T-helper 17 cell (primary cell): ENCODE measurements around the gene KRTAP9-9. TPM values are rescaled to one million over a fixed set of nuclear protein-coding genes. Genes with fewer than 3 reads are reported as not detected.
A peak's percentile ranks its signal among the peaks of the same experiment; 100 is the strongest.
"Not testable (repeated sequence)": the region's sequence is repeated elsewhere in the genome, so short reads cannot be mapped to it uniquely, and the experiment has no call there.

Experiments
- ATAC-seq: fragments of 150-1000 bp; cut with Tn5 transposase; 2 replicates; pipeline ENCODE4 v1.10.0; 2021; ENCODE audit warnings: mild to moderate bottlenecking, moderate library complexity
- DNase-seq, 3 donors: peaks; one replicate each; pipeline versions ENCODE4 v3.0.0 to v3.0.0-alpha.2; 2020 to 2021
- H3K9me3 ChIP-seq: one replicate; pipeline ENCODE4 v1.7.0; 2013; ENCODE audit warnings: low read length, mild to moderate bottlenecking; ENCODE audit not compliant: control insufficient read depth, poor library complexity, severe bottlenecking
- H3K27ac Mint-ChIP-seq: one replicate; pipeline ENCODE4 v1.8.0; 2022; ENCODE audit warnings: mild to moderate bottlenecking, moderate library complexity, mixed read lengths
- H3K27me3 Mint-ChIP-seq: one replicate; pipeline ENCODE4 v1.8.0; 2022; ENCODE audit warnings: mixed read lengths
- H3K36me3 Mint-ChIP-seq: one replicate; pipeline ENCODE4 v1.8.0; 2022; ENCODE audit warnings: low read depth, mixed read lengths
- H3K4me1 Mint-ChIP-seq: one replicate; pipeline ENCODE4 v1.8.0; 2022; ENCODE audit warnings: mild to moderate bottlenecking, mixed read lengths
- H3K4me3 Mint-ChIP-seq: one replicate; pipeline ENCODE4 v1.8.0; 2022; ENCODE audit warnings: mild to moderate bottlenecking, moderate library complexity, mixed read lengths
- total RNA-seq, 4 donors: library from RNA in 2 of 4; stranded (reverse) in 2 of 4; gene quantifications; one replicate each; pipeline ENCODE4 v1.2.3 and lab custom pipeline; 2022 to 2026

Gene KRTAP9-9
- total RNA-seq, 2 donors from 2014 or later: not detected

- H3K9me3 ChIP-seq, H3K4me3 Mint-ChIP-seq, ATAC-seq, DNase-seq, H3K27ac Mint-ChIP-seq, H3K4me1 Mint-ChIP-seq, H3K36me3 Mint-ChIP-seq: not testable (repeated sequence)
- peaks cover 12% of the 10 kb centered on the region for H3K27me3 Mint-ChIP-seq
Observed at GRCh38 chr17:41246995-41247787, 8.0 kb upstream of the KRTAP9-9 start.

GRCh38 chr17:41249637-41250240, 5.4 kb upstream of the KRTAP9-9 start, which contains the start of gene KRTAP9-4:
Gene KRTAP9-4 (plus strand): TSS chr17:41249687. CDS start chr17:41249721, 34 bp downstream.
- DNase-seq, H3K4me3 Mint-ChIP-seq, H3K9me3 ChIP-seq, ATAC-seq, H3K4me1 Mint-ChIP-seq, H3K36me3 Mint-ChIP-seq: not testable (repeated sequence)
- H3K27ac Mint-ChIP-seq: peak within 1 kb of the TSS; percentile 21
- H3K27me3 Mint-ChIP-seq: peaks cover 26% of the 10 kb centered on the region

DNA sequence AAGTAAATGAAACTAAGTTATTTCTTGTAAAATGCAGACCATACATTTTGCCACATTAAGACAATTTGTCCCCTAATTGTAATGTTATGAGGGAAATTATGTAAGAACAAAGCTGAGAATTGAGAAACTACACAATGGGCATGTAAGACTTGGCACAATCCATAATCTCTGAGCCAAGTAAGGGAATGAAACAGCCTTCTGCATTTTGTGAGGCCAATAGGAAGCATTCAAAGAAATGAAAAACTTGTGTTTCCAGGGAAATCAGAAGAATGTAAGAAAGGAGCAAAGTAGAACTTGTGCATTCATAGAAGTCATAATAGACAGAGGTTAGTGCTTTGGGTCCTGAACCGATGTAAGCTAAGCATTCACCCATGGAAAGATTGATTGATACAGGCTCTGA, 3.9 kb upstream of the KRTAP9-9 start:
- no peak overlapping the region for H3K4me3 Mint-ChIP-seq
- H3K36me3 Mint-ChIP-seq: peaks cover 4% of the 10 kb centered on the region
- H3K27ac Mint-ChIP-seq: no peak overlapping the region
- DNase-seq (no peak), ATAC-seq (no peak)
- H3K4me1 Mint-ChIP-seq: peaks cover 5% of the 10 kb centered on the region
- H3K27me3 Mint-ChIP-seq: peaks cover 34% of the 10 kb centered on the region
- no peaks in the 10 kb centered on the region for H3K9me3 ChIP-seq

GRCh38 chr17:41254861-41255260, 323 bp upstream of the KRTAP9-9 start:
- H3K27ac Mint-ChIP-seq: no peak overlapping the region
- H3K4me1 Mint-ChIP-seq: peaks cover 5% of the 10 kb centered on the region
- ATAC-seq (no peak), DNase-seq (no peak)
- H3K4me3 Mint-ChIP-seq: no peak overlapping the region
- peaks cover 4% of the 10 kb centered on the region for H3K36me3 Mint-ChIP-seq
- no peaks in the 10 kb centered on the region for H3K9me3 ChIP-seq
- H3K27me3 Mint-ChIP-seq: peaks cover 64% of the 10 kb centered on the region

GRCh38 chr17:41256291-41256685, 1.1 kb downstream of the KRTAP9-9 start:
- DNase-seq: no peak
- H3K9me3 ChIP-seq: no peaks in the 10 kb centered on the region
- Mint-ChIP-seq H3K4me1 (peaks cover 7% of the 10 kb centered on the region), H3K27ac (no peak overlapping the region), H3K4me3 (no peak overlapping the region), H3K36me3 (no peaks in the 10 kb centered on the region), H3K27me3 (peaks cover 59% of the 10 kb centered on the region)
- ATAC-seq: no peak

DNA sequence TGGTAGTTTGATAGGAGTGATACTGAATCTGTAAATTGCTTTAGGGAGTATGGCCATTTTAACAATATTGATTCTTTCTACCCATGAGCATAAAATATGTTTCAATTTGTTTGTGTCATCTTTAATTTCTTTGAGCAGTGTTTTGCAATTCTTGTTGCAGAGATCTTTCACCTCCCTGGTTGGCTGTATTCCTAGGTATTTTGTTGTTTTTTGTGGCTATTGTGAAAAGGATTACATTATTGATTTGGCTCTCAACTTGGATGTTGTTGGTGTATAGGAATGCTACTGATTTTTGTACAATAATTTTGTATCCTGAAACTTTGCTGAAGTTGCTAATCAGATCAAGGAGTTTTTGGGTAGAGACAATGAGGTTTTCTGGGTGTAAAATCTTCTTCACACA, 3.2 kb downstream of the KRTAP9-9 start:
- Mint-ChIP-seq H3K27ac (no peak overlapping the region), H3K4me1 (peaks cover 3% of the 10 kb centered on the region), H3K27me3 (peaks cover 52% of the 10 kb centered on the region), H3K36me3 (no peaks in the 10 kb centered on the region), H3K4me3 (no peak overlapping the region)
- DNase-seq: no peak
- no peak for ATAC-seq
- no peaks in the 10 kb centered on the region for H3K9me3 ChIP-seq

GRCh38 chr17:41263212-41263611, 8.0 kb downstream of the KRTAP9-9 start:
- no peak overlapping the region for H3K4me3 Mint-ChIP-seq
- H3K27me3 Mint-ChIP-seq: peaks cover 35% of the 10 kb centered on the region
- H3K9me3 ChIP-seq: no peaks in the 10 kb centered on the region
- H3K36me3 Mint-ChIP-seq: no peaks in the 10 kb centered on the region
- no peak for ATAC-seq
- H3K27ac Mint-ChIP-seq: no peak overlapping the region
- no peak for DNase-seq
- peaks cover 2% of the 10 kb centered on the region for H3K4me1 Mint-ChIP-seq

GRCh38 chr17:41264599-41264998, 9.4 kb downstream of the KRTAP9-9 start:
- no peak overlapping the region for H3K27ac Mint-ChIP-seq
- no peaks in the 10 kb centered on the region for H3K36me3 Mint-ChIP-seq
- DNase-seq (no peak), ATAC-seq (no peak)
- H3K4me1 Mint-ChIP-seq: peaks cover 2% of the 10 kb centered on the region
- H3K9me3 ChIP-seq: no peaks in the 10 kb centered on the region
- H3K27me3 Mint-ChIP-seq: peaks cover 23% of the 10 kb centered on the region
- no peak overlapping the region for H3K4me3 Mint-ChIP-seq

- H3K4me1 Mint-ChIP-seq: peaks cover 2% of the 10 kb centered on the region
Observed at GRCh38 chr17:41265078-41265477, 9.9 kb downstream of the KRTAP9-9 start, which contains the start of gene KRTAP9-6. Gene KRTAP9-6 (plus strand): TSS chr17:41265378. CDS start chr17:41265378, 0 bp downstream.

DNA sequence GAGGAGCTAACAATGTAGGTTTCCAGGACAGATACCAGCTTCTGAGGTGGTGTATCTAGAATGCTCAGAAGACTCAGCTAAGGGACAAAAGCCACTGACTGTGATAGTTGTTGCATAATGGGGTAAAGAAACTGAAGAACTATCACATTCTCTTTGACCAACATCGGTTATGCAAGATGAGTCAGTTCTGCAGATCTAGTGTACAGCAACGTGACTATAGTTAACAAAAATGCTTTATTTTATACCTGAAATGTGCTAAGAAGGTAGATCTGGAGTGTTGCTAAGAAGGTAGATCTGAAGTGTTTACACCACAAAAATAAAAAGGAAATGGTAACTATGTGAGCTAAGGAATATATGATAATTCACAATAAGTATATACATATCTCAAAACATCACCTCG, 12.5 kb downstream of the KRTAP9-9 start:
- no peak overlapping the region for H3K27ac Mint-ChIP-seq

More at GRCh38 chr17:41265078-41265477, 9.9 kb downstream of the KRTAP9-9 start, which contains the start of gene KRTAP9-6:
- Mint-ChIP-seq H3K4me3 (no peak within 1 kb of the TSS), H3K27me3 (peaks cover 23% of the 10 kb centered on the region), H3K36me3 (no peaks in the 10 kb centered on the region), H3K27ac (no peak within 1 kb of the TSS)
- ATAC-seq: no peak
- DNase-seq: no peak
- H3K9me3 ChIP-seq: no peaks in the 10 kb centered on the region

GRCh38 chr17:41271323-41271722, 16.1 kb downstream of the KRTAP9-9 start:
- ATAC-seq, H3K4me1 Mint-ChIP-seq, H3K9me3 ChIP-seq, H3K36me3 Mint-ChIP-seq, DNase-seq, H3K4me3 Mint-ChIP-seq, H3K27ac Mint-ChIP-seq: not testable (repeated sequence)
- peaks cover 15% of the 10 kb centered on the region for H3K27me3 Mint-ChIP-seq

More for the DNA sequence above, 12.5 kb downstream of the KRTAP9-9 start:
- H3K4me3 Mint-ChIP-seq: no peak overlapping the region
- peaks cover 12% of the 10 kb centered on the region for H3K27me3 Mint-ChIP-seq
- H3K4me1 Mint-ChIP-seq: peaks cover 4% of the 10 kb centered on the region
- H3K9me3 ChIP-seq: no peaks in the 10 kb centered on the region
- H3K36me3 Mint-ChIP-seq: no peaks in the 10 kb centered on the region
- no peak for ATAC-seq
- no peak for DNase-seq

DNA sequence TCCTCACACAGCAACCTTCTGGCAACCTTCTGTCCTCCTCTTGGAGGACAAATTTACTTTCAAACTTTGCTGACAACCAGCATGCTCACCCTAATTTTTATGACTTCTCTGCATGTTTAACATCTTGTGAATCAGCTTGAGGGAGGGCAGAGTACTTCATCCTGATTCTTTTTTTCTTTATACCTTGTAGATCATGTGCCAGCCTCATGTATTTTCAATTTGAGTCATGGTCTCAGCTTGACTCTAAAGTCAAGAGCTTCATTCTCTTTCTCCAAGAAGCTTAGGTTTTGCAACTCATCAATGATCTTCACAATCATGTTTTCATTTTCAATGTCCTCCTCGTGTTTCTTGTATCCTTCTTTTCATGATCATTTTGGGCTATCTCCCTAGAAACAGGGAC, 16.7 kb downstream of the KRTAP9-9 start:
- Mint-ChIP-seq H3K4me3 (no peak overlapping the region), H3K27me3 (peaks cover 17% of the 10 kb centered on the region), H3K36me3 (no peaks in the 10 kb centered on the region), H3K27ac (no peak overlapping the region), H3K4me1 (peaks cover 11% of the 10 kb centered on the region)
- ATAC-seq: no peak
- H3K9me3 ChIP-seq: no peaks in the 10 kb centered on the region
- no peak for DNase-seq

- not testable (repeated sequence) for H3K4me3 Mint-ChIP-seq, DNase-seq, ATAC-seq, H3K27ac Mint-ChIP-seq, H3K36me3 Mint-ChIP-seq, H3K9me3 ChIP-seq
- Mint-ChIP-seq H3K4me1 (peaks cover 11% of the 10 kb centered on the region), H3K27me3 (peaks cover 33% of the 10 kb centered on the region)
Observed at GRCh38 chr17:41275648-41276190, 20.5 kb downstream of the KRTAP9-9 start, which contains the start of gene KRTAP9-7. Gene KRTAP9-7 (plus strand): TSS chr17:41275698. CDS start chr17:41275698, 0 bp downstream.
